Coronary artery (tissue), 2 donors: ENCODE measurements around the gene SSR3.

Source experiments
- DNase-seq: peaks from one replicate; pipeline ENCODE4 v3.0.0-alpha.2; 2017; ENCODE audit warnings: low spot score
- H3K27ac ChIP-seq, 2 donors: fragments of 200-600 bp; sonication (generic); one replicate each; pipeline ENCODE4 v1.5.1; 2016 to 2019
- H3K4me3 ChIP-seq: fragments of 200-600 bp; sonication (generic); 2 replicates; pipeline ENCODE4 v1.5.1; 2016; ENCODE audit warnings: mild to moderate bottlenecking, moderate library complexity
- CTCF ChIP-seq: fragments of 200-600 bp; sonication (generic); IDR thresholded peaks from one replicate; pipeline ENCODE4 v1.5.1; 2019; ENCODE audit warnings: antibody characterized with exemption

Gene SSR3

DNA sequence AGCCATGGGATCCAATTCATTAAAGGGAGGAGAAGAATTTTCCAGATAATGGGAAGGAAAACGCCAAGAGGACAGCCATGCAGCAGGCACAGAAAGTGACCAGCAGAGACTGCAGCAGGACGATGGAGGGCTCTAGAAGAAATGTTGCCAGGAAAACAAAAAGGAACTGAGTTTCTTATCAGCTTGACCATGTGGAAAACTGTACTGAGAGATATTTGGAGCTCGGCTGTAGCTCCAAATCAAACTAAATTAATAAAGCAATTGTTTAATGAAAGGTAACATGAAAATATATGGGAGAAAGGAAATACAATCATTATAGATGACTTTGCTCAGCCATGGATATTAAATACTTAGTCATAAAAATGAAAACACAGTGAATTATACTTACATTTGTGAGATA is 63.7 kb downstream of the SSR3 start:
- Histone ChIP-seq H3K27ac (peak overlapping the region in 1 of 2 donors; percentile 26), H3K4me3 (no peak overlapping the region)
- no peak for TF ChIP-seq CTCF
- DNase-seq, result no peak
